ENCODE measurements around the gene TMCO5A.

Gene TMCO5A

GRCh38 chr15:37978231-37978630 is 43.8 kb downstream of the TMCO5A start:
- DNase-seq, result no peak

DNA sequence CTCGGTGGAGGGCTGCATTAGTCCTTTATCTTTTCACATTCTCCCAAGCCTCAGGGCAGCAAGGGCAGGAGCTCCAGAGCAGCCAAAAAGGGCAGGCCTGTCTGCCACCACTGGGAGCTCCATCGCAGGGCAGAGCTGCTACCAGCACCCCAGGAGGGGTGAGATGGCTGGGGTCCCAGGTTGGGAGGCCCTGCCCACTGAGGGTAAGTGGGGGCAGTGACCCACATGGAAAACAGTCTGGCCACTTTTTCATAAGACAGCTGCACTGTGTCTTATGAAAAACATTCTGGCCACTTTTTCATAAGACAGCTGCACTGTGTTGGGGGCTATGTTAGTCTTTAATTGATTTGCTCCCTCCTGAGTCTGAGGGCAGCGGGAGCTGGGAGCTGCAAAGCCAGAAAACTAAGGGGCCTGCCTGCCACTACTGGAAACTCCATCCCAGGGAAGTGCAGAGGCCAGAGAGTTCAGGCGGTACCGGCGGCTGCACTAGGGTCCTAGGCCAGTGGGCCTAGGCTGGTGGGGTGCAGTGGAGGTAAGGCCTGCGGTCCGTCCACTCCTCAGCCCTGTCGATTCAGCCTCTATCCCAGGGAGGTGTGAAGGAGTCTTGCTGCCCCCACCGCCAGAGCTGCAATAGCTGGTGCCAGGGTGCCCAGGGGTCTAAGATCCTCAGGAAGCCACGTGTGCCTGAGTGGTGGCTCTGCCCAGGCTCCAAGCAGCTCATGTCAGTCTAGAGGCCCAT is 45.4 kb downstream of the TMCO5A start:
- no peak for DNase-seq

- DNase-seq, result no peak
Measured at GRCh38 chr15:37981201-37981600, 46.8 kb downstream of the TMCO5A start.

GRCh38 chr15:37981775-37982174 is 47.3 kb downstream of the TMCO5A start:
- no peak for DNase-seq

- DNase-seq, result no peak
Measured at GRCh38 chr15:37984368-37984767, 49.9 kb downstream of the TMCO5A start.

DNA sequence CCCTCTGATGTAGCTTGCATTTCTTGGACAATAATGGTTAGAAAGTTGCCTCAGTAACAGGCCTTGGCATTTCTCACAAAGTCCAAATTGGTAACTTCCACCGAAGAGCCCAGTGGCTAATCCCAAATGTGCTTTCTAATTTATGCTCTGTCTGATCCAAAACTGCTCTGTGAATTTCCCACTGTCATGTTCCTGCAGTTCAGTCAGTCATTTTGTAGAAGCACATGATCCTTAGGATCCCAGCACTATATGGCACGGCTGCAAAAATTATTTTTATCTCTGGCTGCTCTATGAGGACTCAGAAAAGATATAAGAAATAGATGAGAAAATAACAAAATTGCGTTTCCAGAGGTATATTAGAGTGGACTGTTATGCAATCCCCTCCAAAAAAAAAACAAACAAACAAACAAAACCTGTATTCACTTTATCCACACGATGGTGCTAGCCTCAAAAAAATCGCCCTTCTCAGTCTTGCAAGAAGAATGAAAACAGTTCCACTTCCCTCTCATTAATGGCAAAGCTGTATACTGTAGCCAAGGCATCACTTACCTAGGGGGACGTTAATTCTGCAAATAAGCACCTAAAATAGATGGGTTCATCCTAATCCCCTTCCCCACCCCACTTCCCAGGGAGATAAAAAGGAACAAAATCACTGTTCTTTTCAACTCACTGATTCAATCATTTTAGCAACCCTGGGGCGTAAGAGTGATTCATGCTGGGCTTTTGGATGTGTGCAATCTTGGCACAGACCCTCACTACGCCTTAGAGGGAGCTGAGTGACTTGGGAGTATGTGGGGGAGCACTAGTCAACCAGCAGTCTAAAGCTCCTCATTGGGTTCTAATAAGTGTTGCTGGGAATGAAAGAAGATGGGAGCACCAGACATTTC is 61.3 kb downstream of the TMCO5A start:
- peak; percentile 34 for DNase-seq

Measured in activated CD4-positive, alpha-beta T cell treated with anti-CD3 and anti-CD28 coated beads, Interleukin-2, Interleukin-6, amounts not matched to agents 100 ng/mL and 50 ng/mL, durations not matched to agents 16 hours and 8 hours (primary cell).